MM.1S (cell line): ENCODE measurements around the gene MUC5B.

Experiments used
- EZH2phosphoT487 ChIP-seq: fragments of 300-600 bp; sonication (generic); IDR thresholded peaks from 2 replicates; pipeline ENCODE4 v1.6.1; 2018; ENCODE audit warnings: antibody characterized with exemption, low read length
- TF ChIP-seq, protein P1 (sequence below): fragments of 300-600 bp; sonication (generic); IDR thresholded peaks from 2 replicates; pipeline ENCODE4 v1.5.1; 2016; ENCODE audit warnings: antibody characterized with exemption, low read length, mixed read lengths

GRCh38 chr11:1196516-1197391, 26.1 kb upstream of the MUC5B start:
- TF ChIP-seq, protein P1, sequence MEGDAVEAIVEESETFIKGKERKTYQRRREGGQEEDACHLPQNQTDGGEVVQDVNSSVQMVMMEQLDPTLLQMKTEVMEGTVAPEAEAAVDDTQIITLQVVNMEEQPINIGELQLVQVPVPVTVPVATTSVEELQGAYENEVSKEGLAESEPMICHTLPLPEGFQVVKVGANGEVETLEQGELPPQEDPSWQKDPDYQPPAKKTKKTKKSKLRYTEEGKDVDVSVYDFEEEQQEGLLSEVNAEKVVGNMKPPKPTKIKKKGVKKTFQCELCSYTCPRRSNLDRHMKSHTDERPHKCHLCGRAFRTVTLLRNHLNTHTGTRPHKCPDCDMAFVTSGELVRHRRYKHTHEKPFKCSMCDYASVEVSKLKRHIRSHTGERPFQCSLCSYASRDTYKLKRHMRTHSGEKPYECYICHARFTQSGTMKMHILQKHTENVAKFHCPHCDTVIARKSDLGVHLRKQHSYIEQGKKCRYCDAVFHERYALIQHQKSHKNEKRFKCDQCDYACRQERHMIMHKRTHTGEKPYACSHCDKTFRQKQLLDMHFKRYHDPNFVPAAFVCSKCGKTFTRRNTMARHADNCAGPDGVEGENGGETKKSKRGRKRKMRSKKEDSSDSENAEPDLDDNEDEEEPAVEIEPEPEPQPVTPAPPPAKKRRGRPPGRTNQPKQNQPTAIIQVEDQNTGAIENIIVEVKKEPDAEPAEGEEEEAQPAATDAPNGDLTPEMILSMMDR, result no peak
- TF ChIP-seq EZH2phosphoT487, result no peak
